ENCODE data around the gene SENP6.

Gene SENP6

DNA sequence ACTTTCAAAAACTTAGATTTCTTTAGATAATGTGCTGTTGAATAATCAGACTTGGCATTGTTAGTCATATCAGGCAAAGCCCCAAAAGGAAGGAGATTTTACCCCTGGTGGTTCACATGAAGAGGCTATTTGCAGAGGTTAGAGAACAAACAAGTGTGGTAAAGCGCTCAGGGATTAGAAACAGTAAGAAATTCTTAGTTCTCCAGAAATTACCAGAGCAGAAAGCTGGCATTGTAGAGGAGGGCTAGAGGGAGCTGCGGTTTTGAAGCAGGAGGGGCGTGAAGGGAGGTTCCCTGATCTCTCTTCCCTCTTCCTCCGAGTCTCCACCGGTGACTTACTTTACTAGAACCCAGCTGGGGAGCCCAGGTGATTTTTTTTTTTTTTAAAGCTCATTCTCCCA, 157.5 kb downstream of the SENP6 start:
- peaks cover 19% of the 10 kb centered on the region for H3K79me2 ChIP-seq (ENCODE audit: control insufficient read depth, insufficient read depth, low read length, unreplicated experiment)
- peaks cover 10% of the 10 kb centered on the region for H3K4me1 ChIP-seq (ENCODE audit: control insufficient read depth, insufficient read depth, low read length, unreplicated experiment)
- no peak overlapping the region for H2AFZ ChIP-seq (ENCODE audit: low read length, unreplicated experiment)
- H3K36me3 ChIP-seq (ENCODE audit: insufficient read depth, low read length), result no peaks in the 10 kb centered on the region
- H3K27ac ChIP-seq (ENCODE audit: low read depth, low read length), result no peak overlapping the region
- no peaks in the 10 kb centered on the region for H3K27me3 ChIP-seq (ENCODE audit: insufficient read depth, low read length)
- H3K4me3 ChIP-seq (ENCODE audit: low read depth, low read length), result no peak overlapping the region

DNA sequence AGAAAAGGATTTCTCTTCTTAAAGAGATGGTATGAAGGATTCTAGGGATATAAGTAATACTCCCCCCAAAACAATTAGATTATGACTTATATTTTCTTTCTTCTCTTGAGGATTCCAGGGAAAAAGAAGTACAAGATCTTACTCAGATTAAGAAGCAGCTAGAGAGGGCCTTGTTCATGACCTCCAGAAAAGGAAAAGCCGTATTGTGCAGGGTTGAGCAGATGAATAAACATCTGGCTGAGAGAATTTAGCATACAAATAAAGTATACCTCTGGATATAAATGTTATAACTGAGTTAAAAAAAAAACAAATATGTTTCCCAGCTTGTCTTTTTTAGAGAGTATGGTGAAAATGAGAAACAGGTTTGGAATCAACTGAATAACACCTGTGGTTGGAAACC, 158.6 kb downstream of the SENP6 start:
- Histone ChIP-seq H3K4me3 (ENCODE audit: low read depth, low read length) (no peak overlapping the region), H3K4me1 (ENCODE audit: control insufficient read depth, insufficient read depth, low read length, unreplicated experiment) (peaks cover 3% of the 10 kb centered on the region), H3K79me2 (ENCODE audit: control insufficient read depth, insufficient read depth, low read length, unreplicated experiment) (peaks cover 13% of the 10 kb centered on the region), H2AFZ (ENCODE audit: low read length, unreplicated experiment) (no peak overlapping the region), H3K27me3 (ENCODE audit: insufficient read depth, low read length) (no peaks in the 10 kb centered on the region), H3K27ac (ENCODE audit: low read depth, low read length) (no peak overlapping the region), H3K36me3 (ENCODE audit: insufficient read depth, low read length) (no peaks in the 10 kb centered on the region)

DNA sequence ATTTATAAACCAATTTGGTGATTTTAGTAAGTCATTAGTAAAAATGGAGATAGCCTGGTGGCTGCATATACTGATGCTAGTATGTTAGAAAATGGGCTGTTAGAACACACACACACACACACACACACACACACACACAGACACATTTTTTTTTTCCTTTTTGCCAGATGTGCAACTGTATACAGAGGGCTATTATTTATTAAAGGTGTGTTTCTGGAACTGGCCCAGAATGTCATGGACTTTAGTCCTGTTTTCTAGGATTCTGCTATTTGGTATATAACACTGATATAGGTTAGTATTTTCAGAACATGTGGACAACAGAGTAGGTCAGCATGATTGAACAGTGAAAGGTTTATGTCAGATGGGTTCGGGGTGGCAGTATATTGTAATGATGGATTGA, 159.8 kb downstream of the SENP6 start:
- Histone ChIP-seq H3K79me2 (ENCODE audit: control insufficient read depth, insufficient read depth, low read length, unreplicated experiment) (peaks cover 10% of the 10 kb centered on the region), H3K27ac (ENCODE audit: low read depth, low read length) (no peak overlapping the region), H3K36me3 (ENCODE audit: insufficient read depth, low read length) (no peaks in the 10 kb centered on the region), H3K4me3 (ENCODE audit: low read depth, low read length) (no peak overlapping the region), H3K27me3 (ENCODE audit: insufficient read depth, low read length) (no peaks in the 10 kb centered on the region), H3K4me1 (ENCODE audit: control insufficient read depth, insufficient read depth, low read length, unreplicated experiment) (no peaks in the 10 kb centered on the region), H2AFZ (ENCODE audit: low read length, unreplicated experiment) (no peak overlapping the region)

DNA sequence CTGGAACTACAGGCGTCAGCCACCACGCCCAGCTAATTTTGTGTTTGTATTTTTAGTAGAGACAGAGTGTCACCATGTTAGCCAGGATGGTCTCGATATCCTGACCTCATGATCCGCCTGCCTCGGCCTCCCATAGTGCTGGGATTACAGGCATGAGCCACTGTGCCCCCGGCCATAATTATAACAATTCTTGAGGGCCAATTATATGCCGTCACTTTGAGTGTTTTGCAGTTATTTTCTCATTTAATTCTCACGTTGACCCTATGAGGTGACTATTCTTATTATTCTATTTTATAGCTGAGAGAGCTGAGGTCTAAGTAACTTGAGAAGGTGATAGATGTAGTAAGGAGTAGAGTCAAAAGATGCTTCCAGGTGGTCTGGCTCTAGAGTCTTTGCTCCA, 160.4 kb downstream of the SENP6 start:
- Histone ChIP-seq H3K27ac (ENCODE audit: low read depth, low read length) (no peak overlapping the region), H3K27me3 (ENCODE audit: insufficient read depth, low read length) (no peaks in the 10 kb centered on the region), H3K79me2 (ENCODE audit: control insufficient read depth, insufficient read depth, low read length, unreplicated experiment) (peaks cover 12% of the 10 kb centered on the region), H3K36me3 (ENCODE audit: insufficient read depth, low read length) (no peaks in the 10 kb centered on the region), H2AFZ (ENCODE audit: low read length, unreplicated experiment) (no peak overlapping the region), H3K4me1 (ENCODE audit: control insufficient read depth, insufficient read depth, low read length, unreplicated experiment) (no peaks in the 10 kb centered on the region), H3K4me3 (ENCODE audit: low read depth, low read length) (no peak overlapping the region)

DNA sequence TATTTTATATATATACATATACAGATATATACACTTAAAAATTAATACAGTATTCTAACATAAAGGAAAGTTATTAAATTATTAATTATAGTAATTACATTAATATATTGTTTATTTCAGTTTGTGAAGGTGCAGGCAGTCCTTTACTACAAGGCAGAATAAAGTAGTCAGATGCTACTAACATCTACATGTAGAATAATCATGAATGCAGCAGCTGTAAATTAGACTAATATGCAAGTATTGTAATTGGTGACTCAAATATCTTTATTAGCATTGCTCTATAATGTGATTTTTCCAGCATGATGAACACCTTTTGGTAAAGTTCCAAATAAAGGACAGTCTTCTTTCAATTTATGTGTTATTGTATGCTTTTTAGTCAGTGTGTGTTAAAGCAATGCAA, 164.7 kb downstream of the SENP6 start:
- Histone ChIP-seq H2AFZ (ENCODE audit: low read length, unreplicated experiment) (no peak overlapping the region), H3K79me2 (ENCODE audit: control insufficient read depth, insufficient read depth, low read length, unreplicated experiment) (peaks cover 7% of the 10 kb centered on the region), H3K27me3 (ENCODE audit: insufficient read depth, low read length) (no peaks in the 10 kb centered on the region), H3K4me1 (ENCODE audit: control insufficient read depth, insufficient read depth, low read length, unreplicated experiment) (no peaks in the 10 kb centered on the region), H3K36me3 (ENCODE audit: insufficient read depth, low read length) (no peaks in the 10 kb centered on the region), H3K4me3 (ENCODE audit: low read depth, low read length) (no peak overlapping the region), H3K27ac (ENCODE audit: low read depth, low read length) (no peak overlapping the region)

Data from ACC112 (cell line).